Left lung (tissue), 10 donors: ENCODE data around the gene CDC42EP3. TPM values are rescaled to one million over a fixed set of nuclear protein-coding genes. Genes with fewer than 3 reads are reported as not detected.

Experiments used
- ATAC-seq: fragments of 200-7000 bp; cut with Tn5 transposase; one replicate; pipeline ENCODE4 v1.9.1; 2020; ENCODE audit warnings: moderate library complexity
- DNase-seq, 4 donors: peaks; one replicate each; pipeline ENCODE4 v3.0.0-alpha.2; 2013 to 2020
- H3K27ac ChIP-seq, 2 donors: fragments of 200-600 bp; sonication (generic) in 1 of 2; one replicate each; pipeline versions ENCODE4 v1.5.0 to v1.8.0; 2020 to 2021
- H3K27me3 ChIP-seq, 2 donors: fragments of 200-600 bp; sonication (generic) in 1 of 2; one replicate each; pipeline versions ENCODE4 v1.5.0 to v1.8.0; 2020 to 2021
- H3K36me3 ChIP-seq, 2 donors: fragments of 200-600 bp; sonication (generic) in 1 of 2; one replicate each; pipeline versions ENCODE4 v1.5.0 to v1.8.0; 2020 to 2021
- H3K4me1 ChIP-seq, 2 donors: fragments of 200-600 bp; one replicate each; pipeline ENCODE4 v1.8.0; 2021
- H3K4me3 ChIP-seq, 2 donors: fragments of 200-600 bp; sonication (generic) in 1 of 2; one replicate each; pipeline versions ENCODE4 v1.5.0 to v1.8.0; 2020 to 2021; ENCODE audit warnings: mild to moderate bottlenecking in 1 of 2
- H3K9me3 ChIP-seq, 2 donors: fragments of 200-600 bp; sonication (generic) in 1 of 2; one replicate each; pipeline versions ENCODE4 v1.5.0 to v1.8.0; 2020 to 2021
- intact Hi-C, 2 donors: fragments of 100-400 bp; cut with DNase I; formaldehyde crosslinking; loops; one replicate each; pipeline versions ENCODE4 v1.11.2 to v1.14.2; 2022
- polyA plus RNA-seq, 6 donors: library from polyadenylated mRNA; unstranded; fragments of 120-200 nt; gene quantifications; one replicate each; pipeline ENCODE4 v1.2.1, GENCODE V29; 2013; ENCODE audit not compliant: insufficient read length in 6 of 6
- total RNA-seq, 2 donors: library from RNA; stranded (reverse); fragmentation: NEBNext Ultra II Directional; extraction: Animal tissue kit (Norgen Biotek cat#: 25700); gene quantifications; one replicate each; pipeline ENCODE4 v1.2.1, GENCODE V29; 2021
- TF ChIP-seq, protein P1 (sequence below), 2 donors: fragments of 200-600 bp; sonication (generic) in 1 of 2; IDR thresholded peaks; one replicate each; pipeline versions ENCODE4 v1.5.0 to v1.8.0; 2021; ENCODE audit warnings: antibody characterized with exemption in 2 of 2
- donor health status: DM: no; HTN: yes; CAD: no.
- donor health status: DM: no; HTN: no; CAD: no.

Gene CDC42EP3
- total and polyA plus RNA-seq, 8 donors = 17.3 to 53.8 (median 25.1) TPM

DNA sequence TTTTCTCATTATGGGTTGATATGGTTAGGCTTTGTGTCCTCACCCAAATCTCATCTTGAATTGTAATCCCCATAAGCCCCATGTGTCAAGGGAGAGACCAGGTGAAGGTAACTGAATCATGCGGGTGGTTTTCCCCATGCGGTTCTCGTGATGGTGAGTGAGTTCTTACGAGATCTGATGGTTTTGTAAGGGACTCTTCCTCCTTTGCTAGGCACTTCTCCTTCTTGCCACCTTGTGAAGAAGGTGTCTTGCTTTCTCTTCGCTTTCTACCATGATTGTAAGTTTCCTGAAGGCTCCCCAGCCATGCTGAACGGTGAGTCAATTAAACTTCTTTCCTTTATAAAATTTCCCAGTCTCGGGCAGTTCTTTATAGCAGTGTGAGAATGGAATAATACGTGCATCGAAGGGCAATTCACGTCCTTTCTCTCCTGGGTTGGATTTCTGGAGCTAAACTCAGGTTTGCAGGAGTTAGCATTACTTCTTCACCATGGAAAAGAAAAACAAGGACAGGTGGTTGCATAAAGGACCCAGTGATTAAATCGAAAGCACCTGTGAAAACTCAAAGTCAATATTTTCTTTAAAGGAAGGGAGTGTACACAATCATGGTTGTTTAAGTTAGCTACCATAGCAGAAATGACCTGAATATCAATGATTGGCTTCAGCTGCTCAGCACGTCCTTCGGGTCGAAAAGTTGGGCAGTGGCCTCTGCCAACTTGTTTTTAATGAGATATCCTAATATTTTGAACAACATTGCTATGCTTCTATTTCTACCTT is 54.1 kb downstream of the CDC42EP3 start:
- ATAC-seq = no peak
- intact Hi-C loops = no loop called here

DNA sequence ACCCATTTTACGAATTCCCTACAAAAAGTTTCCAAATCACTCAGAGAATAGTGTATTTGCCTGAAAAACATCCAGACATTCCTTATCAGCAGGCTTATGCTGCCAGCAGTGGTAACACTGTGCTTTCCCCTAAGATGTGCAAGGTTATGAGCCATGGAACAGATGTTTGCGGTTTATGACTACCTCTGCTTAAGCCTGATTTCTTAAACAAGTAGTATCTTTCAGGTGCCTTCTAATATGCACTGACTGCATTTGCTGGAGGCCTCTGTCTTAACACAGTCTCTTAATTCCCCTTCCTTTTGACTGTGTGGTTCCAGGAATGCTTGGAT is 54.8 kb downstream of the CDC42EP3 start:
- intact Hi-C loops = no loop called here
- Histone ChIP-seq H3K4me1 (peaks cover 0 to 31% of the 10 kb centered on the region in 2 donors), H3K27me3 (no peaks in the 10 kb centered on the region), H3K27ac (peak overlapping the region in 1 of 2 donors; percentile 64), H3K36me3 (no peaks in the 10 kb centered on the region), H3K9me3 (no peaks in the 10 kb centered on the region), H3K4me3 (no peak overlapping the region)
- no peak for DNase-seq
- peak; percentile 41 for ATAC-seq
- TF ChIP-seq, protein P1, sequence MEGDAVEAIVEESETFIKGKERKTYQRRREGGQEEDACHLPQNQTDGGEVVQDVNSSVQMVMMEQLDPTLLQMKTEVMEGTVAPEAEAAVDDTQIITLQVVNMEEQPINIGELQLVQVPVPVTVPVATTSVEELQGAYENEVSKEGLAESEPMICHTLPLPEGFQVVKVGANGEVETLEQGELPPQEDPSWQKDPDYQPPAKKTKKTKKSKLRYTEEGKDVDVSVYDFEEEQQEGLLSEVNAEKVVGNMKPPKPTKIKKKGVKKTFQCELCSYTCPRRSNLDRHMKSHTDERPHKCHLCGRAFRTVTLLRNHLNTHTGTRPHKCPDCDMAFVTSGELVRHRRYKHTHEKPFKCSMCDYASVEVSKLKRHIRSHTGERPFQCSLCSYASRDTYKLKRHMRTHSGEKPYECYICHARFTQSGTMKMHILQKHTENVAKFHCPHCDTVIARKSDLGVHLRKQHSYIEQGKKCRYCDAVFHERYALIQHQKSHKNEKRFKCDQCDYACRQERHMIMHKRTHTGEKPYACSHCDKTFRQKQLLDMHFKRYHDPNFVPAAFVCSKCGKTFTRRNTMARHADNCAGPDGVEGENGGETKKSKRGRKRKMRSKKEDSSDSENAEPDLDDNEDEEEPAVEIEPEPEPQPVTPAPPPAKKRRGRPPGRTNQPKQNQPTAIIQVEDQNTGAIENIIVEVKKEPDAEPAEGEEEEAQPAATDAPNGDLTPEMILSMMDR (IDR thresholded peaks at IDR 0.05) = no peak

More for the DNA sequence above, 54.1 kb downstream of the CDC42EP3 start:
- Histone ChIP-seq H3K4me3 (peak overlapping the region in 1 of 2 donors; percentile 18), H3K27me3 (no peaks in the 10 kb centered on the region), H3K9me3 (no peaks in the 10 kb centered on the region), H3K4me1 (peaks cover 0 to 31% of the 10 kb centered on the region in 2 donors), H3K36me3 (no peaks in the 10 kb centered on the region), H3K27ac (peak overlapping the region in 1 of 2 donors; percentile 64)
- TF ChIP-seq, protein P1 (IDR thresholded peaks at IDR 0.05) = no peak
- DNase-seq = no peak

DNA sequence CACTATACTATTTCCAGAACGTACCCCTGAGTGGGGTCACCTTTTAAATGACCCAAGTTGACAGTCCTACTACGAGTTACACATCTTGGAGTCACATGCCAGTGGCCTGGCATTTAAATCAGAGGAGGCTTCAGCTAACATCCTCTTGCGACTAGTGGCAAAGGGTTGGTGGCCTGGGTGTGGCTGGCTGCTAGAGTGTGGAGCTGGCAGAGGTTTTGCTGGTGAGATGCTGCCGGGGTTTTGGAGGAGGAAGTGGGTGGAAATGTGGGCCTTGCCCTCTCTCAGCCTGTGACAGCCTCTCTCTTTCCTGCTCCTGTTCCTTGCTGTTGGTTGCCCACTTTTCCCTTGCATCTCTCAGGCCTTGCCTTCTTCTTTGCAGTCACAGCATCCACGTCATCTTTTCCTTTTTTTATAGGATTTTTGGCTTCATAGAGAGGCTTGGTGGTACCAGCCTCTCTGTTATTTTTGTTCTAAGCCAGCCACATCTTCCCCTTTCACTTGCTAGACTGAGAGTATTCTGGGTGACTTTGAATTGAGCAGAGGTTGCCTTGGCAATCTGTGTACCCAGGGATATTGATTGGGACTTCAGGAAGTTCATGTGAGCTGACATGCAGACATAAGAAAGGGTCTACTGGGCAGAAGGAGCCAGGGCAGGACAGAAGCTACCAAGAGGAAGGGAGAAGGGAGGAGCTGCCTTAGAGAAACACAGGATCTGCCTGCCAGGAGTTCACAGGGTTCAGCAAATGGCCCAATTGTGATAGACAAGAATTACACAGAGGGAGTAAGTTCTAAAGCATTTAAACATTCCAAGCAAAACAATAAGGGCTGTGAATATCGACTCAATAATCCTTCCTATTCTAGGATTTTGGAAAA is 55.4 kb downstream of the CDC42EP3 start:
- peak overlapping the region in 1 of 2 donors; percentile 64 for H3K27ac ChIP-seq
- peak; percentile 59 for ATAC-seq
- intact Hi-C loops = no loop called here

DNA sequence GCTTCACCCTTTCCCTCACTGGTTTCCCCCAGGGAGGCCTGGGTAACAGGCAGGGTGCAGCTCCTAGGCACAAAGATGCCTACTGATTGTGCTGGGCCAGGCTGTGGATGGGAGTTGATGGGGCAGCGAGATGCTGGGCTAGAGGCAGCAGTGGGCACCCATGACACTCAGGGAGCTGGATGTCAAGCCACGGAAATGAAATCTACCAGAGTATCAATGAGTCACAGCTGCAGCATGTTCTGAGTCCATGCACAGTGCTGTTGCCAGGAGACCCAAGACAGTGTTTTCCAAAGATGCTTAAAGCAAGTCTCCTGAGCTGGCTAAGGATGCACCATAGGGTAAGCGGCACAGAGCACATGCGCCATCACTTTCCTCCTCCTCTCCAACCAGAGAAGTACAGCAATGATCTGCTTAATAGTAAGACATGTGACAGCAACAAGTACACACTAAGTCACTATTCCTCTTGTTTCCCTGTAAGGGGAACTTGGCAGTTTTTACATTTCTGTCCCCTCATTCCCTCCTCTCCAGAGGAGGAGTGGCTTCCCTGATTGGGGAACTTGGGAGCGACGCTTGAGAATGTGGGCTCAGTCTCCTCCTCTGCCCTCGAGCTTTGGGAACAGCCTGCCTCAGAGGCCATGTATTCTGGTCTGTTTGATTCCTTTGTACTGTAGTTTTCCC is 57.2 kb downstream of the CDC42EP3 start:
- intact Hi-C loops = no loop called here
- DNase-seq = no peak
- Histone ChIP-seq H3K27ac (no peak overlapping the region), H3K4me3 (no peak overlapping the region), H3K36me3 (no peaks in the 10 kb centered on the region), H3K9me3 (no peaks in the 10 kb centered on the region), H3K4me1 (peaks cover 0 to 31% of the 10 kb centered on the region in 2 donors), H3K27me3 (no peaks in the 10 kb centered on the region)
- TF ChIP-seq, protein P1 (IDR thresholded peaks at IDR 0.05) = no peak
- peak; percentile 54 for ATAC-seq

More for the DNA sequence above, 55.4 kb downstream of the CDC42EP3 start:
- Histone ChIP-seq H3K36me3 (no peaks in the 10 kb centered on the region), H3K4me3 (no peak overlapping the region), H3K4me1 (peaks cover 0 to 31% of the 10 kb centered on the region in 2 donors), H3K27me3 (no peaks in the 10 kb centered on the region), H3K9me3 (no peaks in the 10 kb centered on the region)
- DNase-seq = peak in 2 of 4 donors; percentile 74 to 83
- TF ChIP-seq, protein P1 (IDR thresholded peaks at IDR 0.05) = no peak
